Ovary (tissue), 3 donors: ENCODE results near the gene C8B.

Experiments
- CTCF ChIP-seq, 3 donors: fragments of 450-650 bp in 2 of 3; fragments of 200-600 bp in 1 of 3; IDR thresholded peaks; one replicate each; pipeline versions ENCODE4 v1.5.1 to v1.8.0; 2016 to 2022; ENCODE audit warnings: antibody characterized with exemption in 3 of 3, mild to moderate bottlenecking in 1 of 3
- EP300 ChIP-seq: sonication (generic); formaldehyde crosslinking; IDR thresholded peaks from one replicate; pipeline ENCODE4 v1.6.1; 2017; ENCODE audit warnings: antibody characterized with exemption
- POLR2A ChIP-seq: fragments of 450-650 bp; IDR thresholded peaks from one replicate; pipeline ENCODE4 v1.6.1; 2017; ENCODE audit warnings: antibody characterized with exemption, mild to moderate bottlenecking, moderate library complexity
- donor health status: DM: no; HTN: no; CAD: no.

DNA sequence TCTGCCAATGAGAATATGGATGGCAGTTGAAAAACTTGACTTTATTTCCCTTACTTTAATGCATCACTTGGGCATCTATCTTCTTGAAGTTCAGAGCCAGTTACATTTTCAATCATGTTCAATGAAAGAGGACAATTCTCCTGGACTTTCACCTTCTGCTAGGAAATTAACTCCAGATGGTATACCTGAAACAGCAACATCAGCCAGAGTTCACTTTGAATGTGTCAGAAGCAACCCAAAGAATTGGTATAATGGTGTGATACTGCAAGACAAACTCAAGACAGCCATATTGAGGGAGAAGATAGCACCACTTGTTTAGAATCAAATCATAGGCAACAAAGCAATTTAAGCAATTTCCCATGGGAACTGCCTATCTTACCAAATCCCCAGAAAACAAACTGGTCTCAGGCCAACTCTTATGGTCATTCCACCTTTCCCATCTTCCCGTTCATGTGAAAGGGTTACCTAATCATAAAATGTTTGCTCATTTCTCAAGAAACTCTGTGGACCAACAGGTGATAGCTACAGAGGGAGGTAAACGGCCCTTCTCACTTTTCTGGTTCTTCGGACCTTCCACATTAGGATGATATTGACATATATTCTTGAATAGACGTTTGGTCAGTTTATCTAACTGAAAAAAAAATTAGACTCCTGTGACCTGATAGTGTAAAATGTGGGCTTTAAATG is 29.7 kb upstream of the C8B start:
- no peak for TF ChIP-seq CTCF (IDR thresholded peaks at IDR 0.05)
- no peak for TF ChIP-seq POLR2A
- no peak for TF ChIP-seq EP300
